Measurements from ENCODE around the gene PMM2. TPM values are rescaled to one million over a fixed set of nuclear protein-coding genes. Genes with fewer than 3 reads are reported as not detected.

PMM2 gene
- total RNA-seq, 1 experiment from 2014 or later = 53.8 TPM

GRCh38 chr16:8775359-8775758 lies 22.3 kb upstream of the PMM2 start:
- ATAC-seq (no peak), DNase-seq (ENCODE audit: low spot score) (no peak)
- Mint-ChIP-seq H3K27ac (no peak overlapping the region), H3K27me3 (ENCODE audit: low read depth) (no peaks in the 10 kb centered on the region), H3K36me3 (peaks cover 3% of the 10 kb centered on the region), H3K9me3 (peaks cover 3% of the 10 kb centered on the region), H3K4me3 (no peak overlapping the region), H3K4me1 (no peaks in the 10 kb centered on the region)
- CTCF ChIA-PET = no interaction called here
- POLR2A ChIA-PET = no interaction called here
- TF ChIP-seq ATF1 (CRISPR knock-in tag; IDR thresholded peaks at IDR 0.05) (no peak), GTF2I (CRISPR knock-in tag; conservative IDR thresholded peaks at IDR 0.05) (peak; percentile 24; the same call in 1 of the 2 replicates)

GRCh38 chr16:8776129-8776584 lies 21.5 kb upstream of the PMM2 start:
- no peak overlapping the region for H3K27ac Mint-ChIP-seq
- ATAC-seq (peak; percentile 71), DNase-seq (ENCODE audit: low spot score) (no peak)
- ChIA-PET CTCF (interaction anchor here (0.6 kb wide), 2 partner anchors 141 to 200 kb away, joined by 3 to 5 read pairs; no protein-coding TSS in a partner anchor), POLR2A (interaction anchor here (0.6 kb wide), 1 partner anchor 22 kb away, joined by 3 read pairs; no protein-coding TSS in a partner anchor)
- no peak overlapping the region for H3K4me3 Mint-ChIP-seq
- no peaks in the 10 kb centered on the region for H3K27me3 Mint-ChIP-seq (ENCODE audit: low read depth)
- H3K36me3 Mint-ChIP-seq = peaks cover 3% of the 10 kb centered on the region
- H3K4me1 Mint-ChIP-seq = no peaks in the 10 kb centered on the region
- peaks cover 3% of the 10 kb centered on the region for H3K9me3 Mint-ChIP-seq
- TF ChIP-seq ETV6 (CRISPR knock-in tag; IDR thresholded peaks at IDR 0.05) = no peak
- no peak for TF ChIP-seq AFF4 (CRISPR knock-in tag; IDR thresholded peaks at IDR 0.05; ENCODE audit: borderline replicate concordance)
- TF ChIP-seq, protein P1, sequence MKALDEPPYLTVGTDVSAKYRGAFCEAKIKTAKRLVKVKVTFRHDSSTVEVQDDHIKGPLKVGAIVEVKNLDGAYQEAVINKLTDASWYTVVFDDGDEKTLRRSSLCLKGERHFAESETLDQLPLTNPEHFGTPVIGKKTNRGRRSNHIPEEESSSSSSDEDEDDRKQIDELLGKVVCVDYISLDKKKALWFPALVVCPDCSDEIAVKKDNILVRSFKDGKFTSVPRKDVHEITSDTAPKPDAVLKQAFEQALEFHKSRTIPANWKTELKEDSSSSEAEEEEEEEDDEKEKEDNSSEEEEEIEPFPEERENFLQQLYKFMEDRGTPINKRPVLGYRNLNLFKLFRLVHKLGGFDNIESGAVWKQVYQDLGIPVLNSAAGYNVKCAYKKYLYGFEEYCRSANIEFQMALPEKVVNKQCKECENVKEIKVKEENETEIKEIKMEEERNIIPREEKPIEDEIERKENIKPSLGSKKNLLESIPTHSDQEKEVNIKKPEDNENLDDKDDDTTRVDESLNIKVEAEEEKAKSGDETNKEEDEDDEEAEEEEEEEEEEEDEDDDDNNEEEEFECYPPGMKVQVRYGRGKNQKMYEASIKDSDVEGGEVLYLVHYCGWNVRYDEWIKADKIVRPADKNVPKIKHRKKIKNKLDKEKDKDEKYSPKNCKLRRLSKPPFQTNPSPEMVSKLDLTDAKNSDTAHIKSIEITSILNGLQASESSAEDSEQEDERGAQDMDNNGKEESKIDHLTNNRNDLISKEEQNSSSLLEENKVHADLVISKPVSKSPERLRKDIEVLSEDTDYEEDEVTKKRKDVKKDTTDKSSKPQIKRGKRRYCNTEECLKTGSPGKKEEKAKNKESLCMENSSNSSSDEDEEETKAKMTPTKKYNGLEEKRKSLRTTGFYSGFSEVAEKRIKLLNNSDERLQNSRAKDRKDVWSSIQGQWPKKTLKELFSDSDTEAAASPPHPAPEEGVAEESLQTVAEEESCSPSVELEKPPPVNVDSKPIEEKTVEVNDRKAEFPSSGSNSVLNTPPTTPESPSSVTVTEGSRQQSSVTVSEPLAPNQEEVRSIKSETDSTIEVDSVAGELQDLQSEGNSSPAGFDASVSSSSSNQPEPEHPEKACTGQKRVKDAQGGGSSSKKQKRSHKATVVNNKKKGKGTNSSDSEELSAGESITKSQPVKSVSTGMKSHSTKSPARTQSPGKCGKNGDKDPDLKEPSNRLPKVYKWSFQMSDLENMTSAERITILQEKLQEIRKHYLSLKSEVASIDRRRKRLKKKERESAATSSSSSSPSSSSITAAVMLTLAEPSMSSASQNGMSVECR (CRISPR knock-in tag; IDR thresholded peaks at IDR 0.05; ENCODE audit: borderline replicate concordance) = no peak
- TF ChIP-seq TEAD4 (CRISPR knock-in tag; IDR thresholded peaks at IDR 0.05) = no peak
- no peak for TF ChIP-seq GABPB1 (CRISPR knock-in tag; IDR thresholded peaks at IDR 0.05)
- no peak for TF ChIP-seq MLX (CRISPR knock-in tag; IDR thresholded peaks at IDR 0.05)
- no peak for TF ChIP-seq ATF2 (CRISPR knock-in tag; IDR thresholded peaks at IDR 0.05; ENCODE audit: borderline replicate concordance, low read depth)
- TF ChIP-seq NFATC4 (CRISPR knock-in tag; IDR thresholded peaks at IDR 0.05) = no peak
- no peak for TF ChIP-seq ZNF423 (CRISPR knock-in tag; IDR thresholded peaks at IDR 0.05)
- TF ChIP-seq ZNF317 (CRISPR knock-in tag; IDR thresholded peaks at IDR 0.05; ENCODE audit: borderline replicate concordance, low read depth) = no peak
- no peak for TF ChIP-seq ZNF416 (CRISPR knock-in tag; IDR thresholded peaks at IDR 0.05)
- TF ChIP-seq PRDM15 (CRISPR knock-in tag; IDR thresholded peaks at IDR 0.05) = no peak
- no peak for TF ChIP-seq JUN (CRISPR knock-in tag; IDR thresholded peaks at IDR 0.05)
- no peak for TF ChIP-seq HMGA2 (CRISPR knock-in tag; IDR thresholded peaks at IDR 0.05)
- TF ChIP-seq, protein P2, sequence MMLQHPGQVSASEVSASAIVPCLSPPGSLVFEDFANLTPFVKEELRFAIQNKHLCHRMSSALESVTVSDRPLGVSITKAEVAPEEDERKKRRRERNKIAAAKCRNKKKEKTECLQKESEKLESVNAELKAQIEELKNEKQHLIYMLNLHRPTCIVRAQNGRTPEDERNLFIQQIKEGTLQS (CRISPR knock-in tag; conservative IDR thresholded peaks at IDR 0.05) = no peak
- no peak for TF ChIP-seq E2F5 (CRISPR knock-in tag; IDR thresholded peaks at IDR 0.05)
